Left ventricle myocardium inferior (tissue), 1 donor: ENCODE data around the gene NLRP9. TPM values are rescaled to one million over a fixed set of nuclear protein-coding genes. Genes with fewer than 3 reads are reported as not detected.

ENCODE experiments used
- DNase-seq: peaks from one replicate; pipeline ENCODE4 v3.0.0-alpha.2; 2020
- H3K27ac ChIP-seq: fragments of 200-600 bp; replicated peaks from 2 replicates; pipeline ENCODE4 v1.8.0; 2021
- H3K27me3 ChIP-seq: fragments of 200-600 bp; 2 replicates; pipeline ENCODE4 v1.8.0; 2021; ENCODE audit warnings: low read depth
- H3K36me3 ChIP-seq: fragments of 200-600 bp; 2 replicates; pipeline ENCODE4 v1.8.0; 2021
- H3K4me1 ChIP-seq: fragments of 200-600 bp; 2 replicates; pipeline ENCODE4 v1.8.0; 2021
- H3K4me3 ChIP-seq: fragments of 200-600 bp; 2 replicates; pipeline ENCODE4 v1.8.0; 2021; ENCODE audit warnings: mild to moderate bottlenecking, moderate library complexity
- H3K9me3 ChIP-seq: fragments of 200-600 bp; replicated peaks from 2 replicates; pipeline ENCODE4 v1.8.0; 2021
- CTCF ChIP-seq: fragments of 200-600 bp; IDR thresholded peaks from 2 replicates; pipeline ENCODE4 v1.8.0; 2021; ENCODE audit warnings: antibody characterized with exemption, mild to moderate bottlenecking, borderline replicate concordance
- intact Hi-C: fragments of 100-400 bp; cut with micrococcal nuclease; formaldehyde crosslinking; loops from one replicate; pipeline ENCODE4 v1.11.0; 2022
- total RNA-seq: library from RNA; stranded (reverse); fragmentation: NEBNext Ultra II Directional; extraction: Animal tissue kit (Norgen Biotek cat#: 25700); gene quantifications from one replicate; pipeline ENCODE4 v1.2.1, GENCODE V29; 2021
- donor health status: DM: no; HTN: yes; CAD: no; lungs with severe emphysema.

NLRP9 gene
- total RNA-seq, 1 donor from 2014 or later = not detected

- no peaks in the 10 kb centered on the region for H3K9me3 ChIP-seq
- intact Hi-C loops = no loop called here
- H3K4me1 ChIP-seq = no peaks in the 10 kb centered on the region
- H3K27ac ChIP-seq = no peak overlapping the region
- peaks cover 33% of the 10 kb centered on the region for H3K36me3 ChIP-seq
- no peak overlapping the region for H3K4me3 ChIP-seq
- no peaks in the 10 kb centered on the region for H3K27me3 ChIP-seq
- TF ChIP-seq CTCF = no peak
- DNase-seq = no peak
Observed at GRCh38 chr19:55702131-55702627, 36.0 kb downstream of the NLRP9 start.

GRCh38 chr19:55700813-55701212 is 37.4 kb downstream of the NLRP9 start:
- no peaks in the 10 kb centered on the region for H3K27me3 ChIP-seq
- no peak overlapping the region for H3K27ac ChIP-seq
- H3K9me3 ChIP-seq = no peaks in the 10 kb centered on the region
- no peaks in the 10 kb centered on the region for H3K4me1 ChIP-seq
- H3K4me3 ChIP-seq = no peak overlapping the region
- peaks cover 47% of the 10 kb centered on the region for H3K36me3 ChIP-seq
- DNase-seq = no peak
- no peak for TF ChIP-seq CTCF
- intact Hi-C loops = no loop called here

GRCh38 chr19:55699221-55699620 is 39.0 kb downstream of the NLRP9 start:
- H3K4me3 ChIP-seq = no peak overlapping the region
- H3K27me3 ChIP-seq = no peaks in the 10 kb centered on the region
- H3K9me3 ChIP-seq = no peaks in the 10 kb centered on the region
- no peak for DNase-seq
- no peak for TF ChIP-seq CTCF
- peaks cover 57% of the 10 kb centered on the region for H3K36me3 ChIP-seq
- H3K4me1 ChIP-seq = no peaks in the 10 kb centered on the region
- H3K27ac ChIP-seq = no peak overlapping the region
- intact Hi-C loops = no loop called here

- Histone ChIP-seq H3K4me1 (no peaks in the 10 kb centered on the region), H3K4me3 (no peak overlapping the region), H3K9me3 (no peaks in the 10 kb centered on the region), H3K27ac (no peak overlapping the region), H3K27me3 (no peaks in the 10 kb centered on the region), H3K36me3 (peaks cover 66% of the 10 kb centered on the region)
- intact Hi-C loops = no loop called here
- no peak for TF ChIP-seq CTCF
- no peak for DNase-seq
Observed at GRCh38 chr19:55698256-55698655, 39.9 kb downstream of the NLRP9 start.

- Histone ChIP-seq H3K27ac (no peak overlapping the region), H3K9me3 (no peaks in the 10 kb centered on the region), H3K36me3 (peaks cover 72% of the 10 kb centered on the region), H3K4me3 (no peak overlapping the region), H3K4me1 (no peaks in the 10 kb centered on the region), H3K27me3 (no peaks in the 10 kb centered on the region)
- DNase-seq = no peak
- intact Hi-C loops = no loop called here
- TF ChIP-seq CTCF = no peak
Observed at GRCh38 chr19:55697698-55698097, 40.5 kb downstream of the NLRP9 start.

- H3K36me3 ChIP-seq = peaks cover 75% of the 10 kb centered on the region
- intact Hi-C loops = no loop called here
- DNase-seq = no peak
Observed at GRCh38 chr19:55697069-55697440, 41.1 kb downstream of the NLRP9 start.

More at GRCh38 chr19:55697069-55697440, 41.1 kb downstream of the NLRP9 start:
- Histone ChIP-seq H3K4me1 (no peaks in the 10 kb centered on the region), H3K27me3 (no peaks in the 10 kb centered on the region), H3K9me3 (no peaks in the 10 kb centered on the region), H3K27ac (no peak overlapping the region), H3K4me3 (no peak overlapping the region)
- no peak for TF ChIP-seq CTCF
